Uterus (tissue), 4 donors: ENCODE data around the gene BMPR1B. TPM values are rescaled to one million over a fixed set of nuclear protein-coding genes. Genes with fewer than 3 reads are reported as not detected.

ENCODE experiments used
- DNase-seq, 2 donors: peaks; one replicate each; pipeline ENCODE4 v3.0.0-alpha.2; 2019 to 2020
- H3K27ac ChIP-seq, 2 donors: fragments of 200-600 bp; sonication (generic); 1 replicate in 1 of 2; 2 replicates in 1 of 2; pipeline ENCODE4 v1.5.1; 2016 to 2018
- H3K27me3 ChIP-seq, 2 donors: fragments of 200-600 bp; sonication (generic); one replicate each; pipeline ENCODE4 v1.5.1; 2018 to 2019; ENCODE audit warnings: control low read depth in 1 of 2
- H3K36me3 ChIP-seq, 2 donors: fragments of 200-600 bp; sonication (generic); one replicate each; pipeline ENCODE4 v1.5.1; 2019; ENCODE audit warnings: control low read depth in 1 of 2
- H3K4me1 ChIP-seq, 2 donors: fragments of 200-600 bp; sonication (generic); one replicate each; pipeline ENCODE4 v1.5.1; 2018 to 2019; ENCODE audit warnings: control low read depth in 1 of 2
- H3K4me3 ChIP-seq, 2 donors: fragments of 200-600 bp; sonication (generic); 1 replicate in 1 of 2; 2 replicates in 1 of 2; pipeline ENCODE4 v1.5.1; 2018 to 2019; ENCODE audit warnings: mild to moderate bottlenecking in 1 of 2
- H3K9me3 ChIP-seq, 2 donors: fragments of 200-600 bp; sonication (generic); one replicate each; pipeline ENCODE4 v1.5.1; 2019; ENCODE audit warnings: control low read depth in 1 of 2
- POLR2A ChIP-seq, 2 donors: fragments of 450-650 bp; IDR thresholded peaks; one replicate each; pipeline ENCODE4 v1.6.1; 2016; ENCODE audit warnings: antibody characterized with exemption in 2 of 2, mild to moderate bottlenecking in 1 of 2, moderate library complexity in 1 of 2
- intact Hi-C: fragments of 100-400 bp; cut with DNase I; formaldehyde crosslinking; loops from one replicate; pipeline ENCODE4 v1.15.1; 2023; ENCODE audit warnings: low total_unique reads
- total RNA-seq, 4 donors: library from RNA; depleted of rRNA in 3 of 4; stranded (reverse); fragments of >200 nt in 3 of 4; gene quantifications; one replicate each; pipeline versions ENCODE4 v1.1.0 to v1.2.4, GENCODE V29; 2014 to 2023
- TF ChIP-seq, protein P1 (sequence below), 4 experiments: fragments of 200-600 bp in 2 of 4; fragments of 450-650 bp in 2 of 4; sonication (generic) in 2 of 4; IDR thresholded peaks; one replicate each; pipeline ENCODE4 v1.5.1; 2016 to 2019; ENCODE audit warnings: antibody characterized with exemption in 4 of 4, mild to moderate bottlenecking in 2 of 4, moderate library complexity in 1 of 4
- donor health status: DM: yes; HTN: yes; CAD: no.

The BMPR1B gene
- total RNA-seq, 4 donors from 2014 or later, result under 0.01 to 13.6 (median 3.3) TPM

DNA sequence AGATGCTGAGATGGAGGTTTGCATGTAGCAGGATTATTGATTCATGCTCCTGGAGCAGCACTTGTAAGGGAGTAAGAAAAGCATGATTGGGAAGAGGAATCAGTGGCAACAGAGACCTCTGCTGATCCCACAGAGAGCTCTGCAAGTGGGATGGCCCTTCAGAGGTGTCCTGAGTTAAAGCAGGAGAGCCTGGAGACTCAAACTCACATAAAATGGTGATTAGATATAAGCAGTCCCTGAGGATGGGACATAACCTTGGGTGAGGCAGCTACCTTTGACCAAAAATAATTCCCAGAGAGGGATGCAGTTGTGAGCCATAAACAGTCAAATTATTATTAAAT, 25.4 kb upstream of the BMPR1B start:
- no peak overlapping the region for H3K27ac ChIP-seq
- no peak for TF ChIP-seq POLR2A (IDR thresholded peaks at IDR 0.05)
- TF ChIP-seq, protein P1, sequence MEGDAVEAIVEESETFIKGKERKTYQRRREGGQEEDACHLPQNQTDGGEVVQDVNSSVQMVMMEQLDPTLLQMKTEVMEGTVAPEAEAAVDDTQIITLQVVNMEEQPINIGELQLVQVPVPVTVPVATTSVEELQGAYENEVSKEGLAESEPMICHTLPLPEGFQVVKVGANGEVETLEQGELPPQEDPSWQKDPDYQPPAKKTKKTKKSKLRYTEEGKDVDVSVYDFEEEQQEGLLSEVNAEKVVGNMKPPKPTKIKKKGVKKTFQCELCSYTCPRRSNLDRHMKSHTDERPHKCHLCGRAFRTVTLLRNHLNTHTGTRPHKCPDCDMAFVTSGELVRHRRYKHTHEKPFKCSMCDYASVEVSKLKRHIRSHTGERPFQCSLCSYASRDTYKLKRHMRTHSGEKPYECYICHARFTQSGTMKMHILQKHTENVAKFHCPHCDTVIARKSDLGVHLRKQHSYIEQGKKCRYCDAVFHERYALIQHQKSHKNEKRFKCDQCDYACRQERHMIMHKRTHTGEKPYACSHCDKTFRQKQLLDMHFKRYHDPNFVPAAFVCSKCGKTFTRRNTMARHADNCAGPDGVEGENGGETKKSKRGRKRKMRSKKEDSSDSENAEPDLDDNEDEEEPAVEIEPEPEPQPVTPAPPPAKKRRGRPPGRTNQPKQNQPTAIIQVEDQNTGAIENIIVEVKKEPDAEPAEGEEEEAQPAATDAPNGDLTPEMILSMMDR (IDR thresholded peaks at IDR 0.05), result no peak
- H3K27me3 ChIP-seq, result no peaks in the 10 kb centered on the region
- no peaks in the 10 kb centered on the region for H3K4me1 ChIP-seq
- no peaks in the 10 kb centered on the region for H3K9me3 ChIP-seq
- H3K36me3 ChIP-seq, result no peaks in the 10 kb centered on the region
- H3K4me3 ChIP-seq, result no peak overlapping the region
- no peak for DNase-seq
- intact Hi-C loops, result no loop called here

DNA sequence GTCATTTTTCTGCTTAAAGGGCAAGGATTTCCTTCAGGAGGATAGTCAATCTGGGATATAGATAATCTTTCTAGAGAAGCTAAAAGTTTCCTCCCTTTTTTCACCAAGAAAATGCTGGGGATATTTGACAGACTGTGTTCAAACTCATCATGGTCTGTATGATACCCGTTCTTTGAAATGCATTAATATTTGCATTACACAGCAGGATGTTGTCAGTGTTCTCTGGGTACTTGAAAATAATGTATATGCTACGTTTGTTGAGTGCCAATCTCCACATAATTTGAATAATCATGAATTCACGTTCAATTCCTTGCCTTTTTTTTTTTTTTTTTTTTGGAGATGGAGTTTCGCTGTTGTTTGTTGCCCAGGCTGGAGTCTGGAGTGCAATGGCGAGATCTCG, 18.0 kb upstream of the BMPR1B start:
- H3K9me3 ChIP-seq, result no peaks in the 10 kb centered on the region
- intact Hi-C loops, result no loop called here
- H3K4me3 ChIP-seq, result no peak overlapping the region
- no peaks in the 10 kb centered on the region for H3K27me3 ChIP-seq
- H3K4me1 ChIP-seq, result no peaks in the 10 kb centered on the region
- DNase-seq, result no peak
- TF ChIP-seq, protein P1 (IDR thresholded peaks at IDR 0.05), result no peak
- no peak for TF ChIP-seq POLR2A (IDR thresholded peaks at IDR 0.05)
- no peak overlapping the region for H3K27ac ChIP-seq
- no peaks in the 10 kb centered on the region for H3K36me3 ChIP-seq

GRCh38 chr4:94741304-94741703, 16.5 kb upstream of the BMPR1B start:
- H3K36me3 ChIP-seq, result no peaks in the 10 kb centered on the region
- intact Hi-C loops, result no loop called here
- H3K9me3 ChIP-seq, result no peaks in the 10 kb centered on the region
- DNase-seq, result no peak
- no peak overlapping the region for H3K4me3 ChIP-seq
- H3K4me1 ChIP-seq, result no peaks in the 10 kb centered on the region
- H3K27ac ChIP-seq, result no peak overlapping the region
- H3K27me3 ChIP-seq, result no peaks in the 10 kb centered on the region
- TF ChIP-seq, protein P1 (IDR thresholded peaks at IDR 0.05), result no peak
- TF ChIP-seq POLR2A (IDR thresholded peaks at IDR 0.05), result no peak

GRCh38 chr4:94743838-94744237, 13.9 kb upstream of the BMPR1B start:
- no peaks in the 10 kb centered on the region for H3K9me3 ChIP-seq
- H3K4me3 ChIP-seq, result no peak overlapping the region
- no peaks in the 10 kb centered on the region for H3K4me1 ChIP-seq
- H3K27ac ChIP-seq, result no peak overlapping the region
- intact Hi-C loops, result no loop called here
- no peak for DNase-seq
- TF ChIP-seq POLR2A (IDR thresholded peaks at IDR 0.05), result no peak
- TF ChIP-seq, protein P1 (IDR thresholded peaks at IDR 0.05), result no peak
- no peaks in the 10 kb centered on the region for H3K27me3 ChIP-seq
- H3K36me3 ChIP-seq, result no peaks in the 10 kb centered on the region

DNA sequence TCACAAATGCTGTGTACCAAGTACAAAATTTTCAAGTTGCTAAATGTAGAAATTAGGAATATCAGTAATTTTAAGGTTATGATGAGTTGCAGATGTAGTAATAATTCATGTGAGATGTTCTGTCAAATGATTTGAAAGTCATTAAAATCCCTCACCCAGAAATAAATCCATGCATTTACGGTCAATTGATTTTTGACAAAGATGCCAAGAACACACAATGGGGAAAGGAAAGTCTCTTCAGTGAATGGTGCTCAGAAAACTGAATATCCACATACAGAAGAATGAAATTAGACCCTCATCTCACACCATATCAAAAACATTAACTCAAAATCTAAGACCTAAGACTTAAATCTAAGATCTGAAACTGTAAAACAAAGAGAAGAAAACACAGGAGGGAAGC, 12.9 kb upstream of the BMPR1B start:
- H3K4me3 ChIP-seq, result no peak overlapping the region
- TF ChIP-seq POLR2A (IDR thresholded peaks at IDR 0.05), result no peak
- TF ChIP-seq, protein P1 (IDR thresholded peaks at IDR 0.05), result no peak
- H3K27ac ChIP-seq, result no peak overlapping the region
- H3K36me3 ChIP-seq, result no peaks in the 10 kb centered on the region
- intact Hi-C loops, result no loop called here
- no peak for DNase-seq
- H3K9me3 ChIP-seq, result no peaks in the 10 kb centered on the region
- H3K4me1 ChIP-seq, result no peaks in the 10 kb centered on the region
- no peaks in the 10 kb centered on the region for H3K27me3 ChIP-seq
